IgD-negative memory B cell (primary cell): Measurements from ENCODE around the gene GLRB. TPM values are rescaled to one million over a fixed set of nuclear protein-coding genes. Genes with fewer than 3 reads are reported as not detected.
"Not testable (repeated sequence)": the region's sequence is repeated elsewhere in the genome, so short reads cannot be mapped to it uniquely, and the experiment has no call there.

ENCODE experiments used
- H3K27ac Mint-ChIP-seq, 3 donors: one replicate each; pipeline ENCODE4 v1.8.0; 2020 to 2022; ENCODE audit warnings: mild to moderate bottlenecking in 3 of 3, mixed read lengths in 3 of 3, moderate library complexity in 1 of 3
- H3K27me3 Mint-ChIP-seq: one replicate; pipeline ENCODE4 v1.8.0; 2021; ENCODE audit warnings: mixed read lengths
- H3K36me3 Mint-ChIP-seq: one replicate; pipeline ENCODE4 v1.8.0; 2020; ENCODE audit warnings: mild to moderate bottlenecking, mixed read lengths
- H3K4me1 Mint-ChIP-seq, 3 donors: one replicate each; pipeline ENCODE4 v1.8.0; 2020 to 2022; ENCODE audit warnings: mixed read lengths in 3 of 3, mild to moderate bottlenecking in 1 of 3
- H3K4me3 Mint-ChIP-seq, 4 donors: one replicate each; pipeline ENCODE4 v1.8.0; 2020 to 2022; ENCODE audit warnings: mild to moderate bottlenecking in 4 of 4, mixed read lengths in 4 of 4, moderate library complexity in 3 of 4
- H3K9me3 Mint-ChIP-seq, 3 donors: one replicate each; pipeline ENCODE4 v1.8.0; 2020 to 2021; ENCODE audit warnings: mixed read lengths in 3 of 3, mild to moderate bottlenecking in 1 of 3
- polyA plus RNA-seq: library from polyadenylated mRNA; unstranded; fragments of 300-500 nt; fragmentation: Illumina TruSeq; gene quantifications from one replicate; pipeline ENCODE4 v1.2.3, GENCODE V29; 2021

The GLRB gene
- polyA plus RNA-seq, 1 donor from 2014 or later: not detected

DNA sequence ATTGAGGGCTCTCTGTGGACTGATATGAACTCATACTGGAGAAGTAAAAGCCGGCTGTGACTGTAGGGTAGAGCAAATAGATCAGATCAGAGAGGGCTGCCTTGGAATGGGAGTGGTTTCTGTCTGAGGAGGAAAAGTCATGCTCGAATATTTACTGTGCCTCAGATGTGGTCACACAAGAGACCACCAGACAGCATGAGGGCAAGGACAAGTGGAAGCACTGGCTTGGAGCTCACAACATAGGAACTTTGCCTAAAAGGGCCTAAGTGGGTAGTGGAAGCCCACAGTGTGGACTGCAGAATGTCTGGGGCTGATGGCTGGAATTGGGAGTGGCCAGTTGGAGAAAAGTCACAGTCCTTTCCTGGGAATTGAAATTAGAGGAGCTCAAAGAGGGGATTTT lies 19.8 kb downstream of the GLRB start:
- H3K27ac Mint-ChIP-seq: no peak overlapping the region
- no peaks in the 10 kb centered on the region for H3K36me3 Mint-ChIP-seq
- no peaks in the 10 kb centered on the region for H3K4me1 Mint-ChIP-seq

DNA sequence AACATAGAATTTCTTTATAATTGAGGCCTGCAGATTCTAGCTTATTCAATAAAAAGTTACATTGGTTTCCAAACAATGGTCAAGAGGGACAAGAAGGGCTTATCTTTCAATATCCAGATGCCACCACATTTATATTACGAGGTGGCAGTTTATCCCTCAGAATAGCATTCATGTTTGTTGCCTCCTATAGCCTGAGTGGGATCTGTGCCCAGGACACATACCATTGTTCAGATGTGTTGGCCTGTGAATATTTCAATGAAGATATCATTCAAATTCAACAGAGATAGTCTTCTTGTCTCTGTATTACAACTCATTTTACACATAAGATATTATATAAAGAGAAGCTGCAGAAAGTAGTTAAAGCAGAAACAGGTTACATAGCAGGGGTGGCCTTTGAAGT lies 20.5 kb downstream of the GLRB start:
- Mint-ChIP-seq H3K4me3 (no peak overlapping the region), H3K36me3 (no peaks in the 10 kb centered on the region), H3K9me3 (peaks cover 2 to 20% (median 6%) of the 10 kb centered on the region in 3 donors), H3K27me3 (no peaks in the 10 kb centered on the region), H3K27ac (no peak overlapping the region), H3K4me1 (no peaks in the 10 kb centered on the region)

More for the DNA sequence above, 19.8 kb downstream of the GLRB start:
- no peak overlapping the region for H3K4me3 Mint-ChIP-seq
- no peaks in the 10 kb centered on the region for H3K27me3 Mint-ChIP-seq
- H3K9me3 Mint-ChIP-seq: peaks cover 0 to 20% (median 6%) of the 10 kb centered on the region in 3 donors

GRCh38 chr4:157099506-157099905 lies 23.6 kb downstream of the GLRB start:
- H3K27ac Mint-ChIP-seq: no peak overlapping the region
- no peaks in the 10 kb centered on the region for H3K4me1 Mint-ChIP-seq
- no peaks in the 10 kb centered on the region for H3K27me3 Mint-ChIP-seq
- peaks cover 2 to 17% (median 4%) of the 10 kb centered on the region in 3 donors for H3K9me3 Mint-ChIP-seq
- no peaks in the 10 kb centered on the region for H3K36me3 Mint-ChIP-seq
- H3K4me3 Mint-ChIP-seq: no peak overlapping the region

DNA sequence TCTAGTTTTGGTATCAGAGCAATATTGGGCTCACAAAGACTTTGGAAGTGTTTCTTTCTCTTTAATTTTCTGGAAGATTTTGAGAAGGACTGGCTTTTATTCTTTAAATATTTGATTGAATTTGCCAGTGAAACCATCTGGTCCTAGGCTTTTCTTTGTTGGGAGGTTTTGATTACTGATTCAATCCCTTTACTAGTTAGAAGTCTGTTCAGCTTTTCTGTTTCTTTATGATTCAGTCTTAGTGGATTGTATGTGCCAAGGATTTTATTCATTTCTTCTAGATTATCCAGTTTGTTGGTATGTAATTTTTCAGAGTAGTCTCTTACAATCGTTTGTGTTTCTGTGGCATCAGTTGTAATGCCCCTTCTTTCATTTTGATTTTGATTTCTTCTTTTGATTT lies 28.6 kb downstream of the GLRB start:
- no peak overlapping the region for H3K27ac Mint-ChIP-seq
- H3K4me3 Mint-ChIP-seq: no peak overlapping the region
- H3K4me1 Mint-ChIP-seq: peaks cover 0 to 1% (median 0%) of the 10 kb centered on the region in 3 donors
- peaks cover 0 to 14% (median 3%) of the 10 kb centered on the region in 3 donors for H3K9me3 Mint-ChIP-seq
- no peaks in the 10 kb centered on the region for H3K27me3 Mint-ChIP-seq
- no peaks in the 10 kb centered on the region for H3K36me3 Mint-ChIP-seq

DNA sequence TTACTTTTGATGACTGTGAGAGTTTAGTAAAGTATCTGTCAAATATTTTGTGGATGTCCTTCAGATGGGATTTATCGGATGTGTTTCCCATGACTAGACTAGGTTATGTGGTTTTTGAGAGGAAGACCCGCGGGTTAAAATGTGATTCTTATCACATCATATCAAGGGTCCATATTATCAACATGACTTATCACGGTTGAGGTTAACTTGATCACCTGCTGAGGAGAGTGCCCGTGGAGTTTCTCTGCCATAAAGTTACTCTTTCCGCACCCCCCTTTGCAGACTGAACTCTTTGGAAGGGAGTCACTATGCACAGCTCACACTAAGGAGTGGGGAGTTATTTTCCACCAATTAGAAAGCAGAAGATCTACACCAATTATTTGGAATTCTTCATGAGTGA lies 38.7 kb downstream of the GLRB start:
- Mint-ChIP-seq H3K36me3 (no peaks in the 10 kb centered on the region), H3K27me3 (no peaks in the 10 kb centered on the region), H3K4me1 (no peaks in the 10 kb centered on the region), H3K9me3 (peaks cover 2 to 6% (median 3%) of the 10 kb centered on the region in 3 donors), H3K27ac (no peak overlapping the region), H3K4me3 (no peak overlapping the region)

- H3K36me3 Mint-ChIP-seq: no peaks in the 10 kb centered on the region
- H3K27ac Mint-ChIP-seq: no peak overlapping the region
- H3K9me3 Mint-ChIP-seq: peaks cover 2 to 6% (median 3%) of the 10 kb centered on the region in 3 donors
- no peaks in the 10 kb centered on the region for H3K27me3 Mint-ChIP-seq
- no peak overlapping the region for H3K4me3 Mint-ChIP-seq
- H3K4me1 Mint-ChIP-seq: no peaks in the 10 kb centered on the region
These were observed 39.8 kb downstream of the GLRB start for GRCh38 chr4:157115613-157116335.

DNA sequence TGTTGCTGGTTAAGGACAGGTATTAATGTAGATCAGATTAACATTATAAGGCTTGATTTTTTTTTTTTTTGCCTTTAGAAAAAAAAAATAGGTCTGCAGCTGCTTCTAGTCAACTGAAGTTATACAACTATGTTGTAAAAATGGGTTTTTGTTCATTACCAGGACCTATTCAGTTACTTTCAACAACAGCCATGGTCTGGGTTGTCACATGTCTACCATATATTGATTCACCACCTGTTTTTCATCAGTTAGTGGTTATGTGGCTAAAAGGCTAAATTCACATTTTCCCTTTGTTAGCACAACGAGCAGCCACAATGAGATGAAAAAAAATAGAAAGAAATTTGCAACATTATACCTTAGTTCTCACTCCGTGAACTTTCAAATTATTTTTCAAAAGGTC lies 45.5 kb downstream of the GLRB start:
- Mint-ChIP-seq H3K27ac (no peak overlapping the region), H3K4me3 (no peak overlapping the region), H3K27me3 (no peaks in the 10 kb centered on the region), H3K9me3 (peaks cover 0 to 3% (median 0%) of the 10 kb centered on the region in 3 donors), H3K4me1 (no peaks in the 10 kb centered on the region), H3K36me3 (no peaks in the 10 kb centered on the region)

- H3K27me3 Mint-ChIP-seq: no peaks in the 10 kb centered on the region
- H3K36me3 Mint-ChIP-seq: no peaks in the 10 kb centered on the region
- no peak overlapping the region for H3K27ac Mint-ChIP-seq
- no peaks in the 10 kb centered on the region for H3K4me1 Mint-ChIP-seq
- H3K4me3 Mint-ChIP-seq: no peak overlapping the region
- H3K9me3 Mint-ChIP-seq: peaks cover 0 to 6% (median 2%) of the 10 kb centered on the region in 3 donors
These were observed 51.6 kb downstream of the GLRB start for GRCh38 chr4:157127571-157127970.

DNA sequence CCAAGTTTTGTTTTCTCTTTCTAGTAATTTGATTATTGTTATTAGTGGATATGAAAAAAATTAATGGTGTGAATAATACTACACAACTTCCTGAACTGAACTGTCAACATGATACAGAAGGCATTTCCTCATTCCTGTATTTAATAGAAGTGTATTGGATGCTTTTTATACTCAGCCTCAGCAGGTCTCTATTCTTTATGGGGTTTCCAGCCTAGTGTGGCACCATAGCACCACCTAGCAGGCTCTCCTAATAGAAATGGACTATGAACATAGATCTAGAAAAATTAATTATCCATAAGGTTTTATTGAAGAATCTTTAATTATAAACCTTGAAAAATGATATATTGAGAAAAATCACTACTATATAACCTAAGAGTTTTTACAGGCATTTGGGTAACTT lies 52.4 kb downstream of the GLRB start:
- Mint-ChIP-seq H3K27ac (no peak overlapping the region), H3K4me3 (no peak overlapping the region), H3K27me3 (no peaks in the 10 kb centered on the region), H3K9me3 (peaks cover 0 to 4% (median 2%) of the 10 kb centered on the region in 3 donors), H3K36me3 (no peaks in the 10 kb centered on the region), H3K4me1 (no peaks in the 10 kb centered on the region)

- Mint-ChIP-seq H3K4me1 (no peaks in the 10 kb centered on the region), H3K4me3 (no peak overlapping the region), H3K27ac (no peak overlapping the region), H3K27me3 (no peaks in the 10 kb centered on the region), H3K9me3 (peaks cover 0 to 5% (median 2%) of the 10 kb centered on the region in 3 donors), H3K36me3 (no peaks in the 10 kb centered on the region)
These were observed 66.0 kb downstream of the GLRB start for GRCh38 chr4:157141976-157142375.

DNA sequence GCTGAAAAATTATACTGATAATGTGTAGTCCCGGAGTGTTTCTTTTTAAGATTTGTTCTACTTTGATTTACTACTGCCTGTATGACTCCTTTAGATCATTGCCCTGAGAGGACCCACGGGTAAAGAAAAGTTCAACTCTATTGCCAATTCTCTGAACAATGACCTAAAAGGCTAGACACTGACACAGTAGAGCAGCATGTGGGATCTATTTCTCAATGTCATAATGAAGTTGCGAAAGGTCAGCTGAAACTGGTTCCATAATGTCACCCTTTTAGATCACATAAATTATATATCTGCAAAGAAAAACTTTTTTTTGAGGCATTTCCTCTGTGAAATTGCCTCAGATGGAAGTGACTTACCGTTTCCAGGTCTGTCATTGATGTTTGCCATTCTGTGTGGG lies 67.4 kb downstream of the GLRB start:
- Mint-ChIP-seq H3K4me3 (no peak overlapping the region), H3K27ac (no peak overlapping the region), H3K36me3 (no peaks in the 10 kb centered on the region), H3K9me3 (peaks cover 0 to 5% (median 2%) of the 10 kb centered on the region in 3 donors), H3K4me1 (no peaks in the 10 kb centered on the region), H3K27me3 (no peaks in the 10 kb centered on the region)

DNA sequence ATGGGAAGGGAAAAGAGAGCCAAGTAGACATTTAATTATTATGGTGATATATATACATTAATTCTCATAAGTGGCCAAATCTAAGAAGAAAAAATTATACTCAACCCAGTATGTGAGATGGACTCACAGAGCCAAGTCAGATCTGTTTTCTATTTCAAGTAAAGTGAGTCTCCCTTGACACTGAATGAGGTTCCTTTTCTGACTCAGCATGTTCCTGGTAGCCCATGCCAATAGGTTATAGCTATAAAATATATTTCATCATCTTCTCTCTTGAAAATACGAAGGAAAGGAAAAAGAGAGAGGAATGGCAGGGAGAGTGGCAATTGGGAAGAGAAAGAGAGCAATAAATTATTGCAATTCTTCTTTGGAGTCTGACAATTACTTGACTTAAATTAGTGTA lies 75.8 kb downstream of the GLRB start:
- no peak overlapping the region for H3K4me3 Mint-ChIP-seq
- no peaks in the 10 kb centered on the region for H3K4me1 Mint-ChIP-seq
- H3K27ac Mint-ChIP-seq: no peak overlapping the region
- H3K36me3 Mint-ChIP-seq: no peaks in the 10 kb centered on the region
- H3K27me3 Mint-ChIP-seq: no peaks in the 10 kb centered on the region
- peaks cover 4 to 13% (median 10%) of the 10 kb centered on the region in 3 donors for H3K9me3 Mint-ChIP-seq

- H3K36me3 Mint-ChIP-seq: no peaks in the 10 kb centered on the region
- no peaks in the 10 kb centered on the region for H3K27me3 Mint-ChIP-seq
- no peak overlapping the region for H3K4me3 Mint-ChIP-seq
- peaks cover 0 to 10% (median 5%) of the 10 kb centered on the region in 3 donors for H3K9me3 Mint-ChIP-seq
- no peak overlapping the region for H3K27ac Mint-ChIP-seq
- H3K4me1 Mint-ChIP-seq: no peaks in the 10 kb centered on the region
These were observed 90.1 kb downstream of the GLRB start for GRCh38 chr4:157165935-157166610.

GRCh38 chr4:157170321-157170720 lies 94.4 kb downstream of the GLRB start:
- Mint-ChIP-seq H3K4me1 (no peaks in the 10 kb centered on the region), H3K27me3 (no peaks in the 10 kb centered on the region), H3K9me3 (peaks cover 2 to 7% (median 3%) of the 10 kb centered on the region in 3 donors), H3K36me3 (no peaks in the 10 kb centered on the region), H3K27ac (no peak overlapping the region), H3K4me3 (no peak overlapping the region)

DNA sequence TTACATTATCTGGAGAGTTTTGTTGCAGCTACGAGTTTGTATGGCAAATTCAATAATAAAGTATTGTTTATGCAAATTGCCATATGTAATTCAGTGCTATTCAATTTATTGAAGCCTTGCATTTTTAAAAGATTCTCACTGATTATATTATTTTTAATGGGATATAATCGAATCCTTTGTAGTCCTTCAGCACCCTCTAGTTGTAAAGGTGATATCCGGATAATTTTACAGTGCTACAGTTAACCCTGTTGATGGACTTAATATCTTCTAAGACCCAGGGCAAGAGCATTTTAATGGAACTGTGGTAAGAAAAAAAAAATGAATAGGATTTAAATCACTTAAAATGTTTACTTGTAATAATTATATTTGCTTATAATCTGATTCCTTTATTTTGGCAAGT lies 96.1 kb downstream of the GLRB start:
- Mint-ChIP-seq H3K36me3 (no peaks in the 10 kb centered on the region), H3K27ac (no peak overlapping the region), H3K9me3 (peaks cover 2 to 7% (median 3%) of the 10 kb centered on the region in 3 donors), H3K4me1 (no peaks in the 10 kb centered on the region), H3K27me3 (no peaks in the 10 kb centered on the region), H3K4me3 (no peak overlapping the region)

DNA sequence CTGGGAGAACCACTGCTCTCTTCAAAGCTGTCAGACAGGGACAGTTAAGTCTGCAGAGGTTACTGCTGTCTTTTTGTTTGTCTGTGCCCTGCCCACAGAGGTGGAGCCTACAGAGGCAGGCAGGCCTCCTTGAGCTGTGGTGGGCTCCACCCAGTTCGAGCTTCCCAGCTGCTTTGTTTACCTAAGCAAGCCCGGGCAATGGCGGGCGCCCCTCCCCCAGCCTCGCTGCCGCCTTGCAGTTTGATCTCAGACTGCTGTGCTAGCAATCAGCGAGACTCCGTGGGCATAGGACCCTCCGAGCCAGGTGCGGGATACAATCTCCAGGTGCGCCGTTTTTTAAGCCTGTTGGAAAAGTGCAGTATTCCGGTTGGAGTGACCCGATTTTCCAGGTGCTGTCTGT lies 104.3 kb downstream of the GLRB start:
- H3K27me3 Mint-ChIP-seq, H3K36me3 Mint-ChIP-seq, H3K4me1 Mint-ChIP-seq, H3K27ac Mint-ChIP-seq, H3K4me3 Mint-ChIP-seq, H3K9me3 Mint-ChIP-seq: not testable (repeated sequence)
